GM18868 (cell line): ENCODE data around the gene SEC14L2.
"Not testable (repeated sequence)": the region's sequence is repeated elsewhere in the genome, so short reads cannot be mapped to it uniquely, and the experiment has no call there.

Source experiments
- ATAC-seq: cut with Tn5 transposase; IDR thresholded peaks from one replicate; pipeline ENCODE4 v1.9.1; 2021; ENCODE audit warnings: mild to moderate bottlenecking, moderate library complexity; ENCODE audit not compliant: unreplicated experiment

SEC14L2 gene

GRCh38 chr22:30452861-30453260, 56.0 kb downstream of the SEC14L2 start:
- ATAC-seq: no peak

DNA sequence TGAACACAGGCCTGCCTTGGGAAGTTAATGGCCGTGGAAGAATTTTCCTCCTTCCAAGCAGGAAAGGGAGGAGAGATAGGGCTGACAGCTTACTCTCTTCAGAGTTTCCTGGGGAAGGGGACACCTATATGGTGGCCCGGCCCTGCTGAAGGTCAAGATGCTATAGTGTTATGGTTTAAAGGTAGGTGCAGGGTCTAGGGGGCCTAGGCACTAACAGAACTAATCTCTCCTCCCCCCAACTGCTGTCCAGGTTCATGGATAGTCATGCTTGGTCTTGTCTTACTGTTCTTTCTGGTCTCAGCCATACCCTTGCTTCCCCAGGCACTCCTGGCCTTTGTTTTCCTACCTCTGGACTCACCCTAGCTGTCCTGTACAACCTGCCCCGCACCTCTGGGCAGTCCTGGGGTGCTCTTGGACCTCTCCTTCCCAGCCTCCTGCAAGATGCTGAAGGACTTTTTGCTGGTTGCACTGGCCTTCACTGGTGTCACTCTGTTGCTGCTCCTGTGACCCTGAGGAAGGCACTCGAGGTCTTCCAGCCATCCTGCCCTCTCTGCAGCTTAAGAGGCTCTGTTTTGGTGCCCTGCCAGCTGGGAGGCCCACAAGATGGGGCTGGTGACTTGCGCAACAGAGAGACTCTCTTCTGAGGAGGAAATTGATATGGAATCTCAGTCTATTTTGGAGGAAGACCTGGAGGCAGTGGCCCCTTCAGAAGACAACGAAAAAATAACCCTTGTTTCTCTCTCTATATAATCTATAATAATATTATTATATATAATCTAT, 57.1 kb downstream of the SEC14L2 start:
- no peak for ATAC-seq

DNA sequence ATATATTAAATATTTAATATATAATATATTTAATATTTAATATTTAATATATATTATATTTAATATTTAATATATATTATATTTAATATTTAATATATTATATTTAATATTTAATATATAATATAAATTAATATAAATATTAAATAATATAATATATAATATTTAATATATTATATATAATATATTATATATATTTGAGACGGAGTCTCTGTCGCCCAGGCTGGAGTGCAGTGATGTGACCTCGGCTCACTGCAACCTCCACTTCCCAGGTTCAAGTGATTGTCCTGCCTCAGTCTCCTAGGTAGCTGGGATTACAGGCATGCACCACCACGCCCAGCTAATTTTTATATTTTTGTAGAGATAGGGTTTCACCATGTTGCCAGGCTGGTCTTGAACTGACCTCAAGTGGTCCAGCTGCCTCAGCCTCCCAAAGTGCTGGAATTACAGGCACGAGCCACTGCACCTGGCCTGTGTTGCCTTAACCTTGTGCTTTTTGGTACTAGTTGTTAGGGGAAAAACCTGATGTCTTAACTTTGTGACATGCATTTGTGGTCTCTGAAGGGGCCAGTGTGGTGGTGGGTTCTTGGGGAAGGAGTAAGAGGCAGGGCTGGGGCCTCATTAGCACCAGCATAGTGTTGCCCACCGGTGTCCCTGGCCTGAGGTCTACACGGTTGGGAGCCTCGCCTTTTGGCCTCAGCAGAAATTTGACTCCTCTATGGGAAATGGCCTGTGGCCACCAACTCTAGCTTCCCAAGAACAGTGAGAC, 58.4 kb downstream of the SEC14L2 start:
- no peak for ATAC-seq

GRCh38 chr22:30457981-30458380, 61.2 kb downstream of the SEC14L2 start:
- ATAC-seq: no peak

DNA sequence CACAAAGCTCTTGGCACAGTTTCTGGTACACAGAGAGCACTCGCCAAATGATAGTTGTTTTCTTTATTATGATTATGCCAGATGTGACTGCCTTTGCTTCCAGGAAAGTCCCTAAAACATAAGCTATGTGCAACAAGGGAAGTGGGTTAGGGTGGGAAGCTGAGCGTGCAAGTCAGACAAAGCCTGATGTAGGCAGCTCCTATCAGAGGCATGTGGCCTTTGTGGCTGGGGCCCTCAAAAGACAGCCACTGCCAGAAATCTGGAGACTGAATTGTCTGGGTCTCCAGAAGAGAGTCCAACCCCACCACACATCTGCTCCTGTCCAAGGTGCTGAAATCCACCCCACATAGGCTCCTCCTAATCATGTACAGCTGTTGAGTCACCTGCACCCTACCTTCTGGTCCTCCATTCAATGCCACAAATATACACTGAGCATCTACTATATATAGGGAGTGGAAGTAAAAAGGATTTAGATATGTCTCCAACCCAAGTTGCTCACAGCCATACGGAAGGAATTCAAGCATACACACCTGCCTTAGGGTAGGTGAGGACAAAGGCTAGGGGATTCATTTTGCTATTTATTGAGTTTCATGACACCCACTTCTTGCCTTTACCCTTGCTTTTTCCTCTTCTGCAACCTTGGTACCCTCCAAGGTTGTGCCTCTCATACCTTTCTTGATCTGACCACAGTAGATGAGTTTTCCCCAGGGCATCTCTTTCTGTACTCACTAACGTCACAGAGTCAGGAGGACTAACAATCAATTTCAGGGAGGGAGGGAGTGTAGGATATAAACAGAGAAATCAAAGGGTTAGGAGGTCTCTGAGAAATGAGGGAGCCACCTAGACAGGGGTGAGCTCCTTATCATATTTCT, 62.6 kb downstream of the SEC14L2 start:
- ATAC-seq: no peak

DNA sequence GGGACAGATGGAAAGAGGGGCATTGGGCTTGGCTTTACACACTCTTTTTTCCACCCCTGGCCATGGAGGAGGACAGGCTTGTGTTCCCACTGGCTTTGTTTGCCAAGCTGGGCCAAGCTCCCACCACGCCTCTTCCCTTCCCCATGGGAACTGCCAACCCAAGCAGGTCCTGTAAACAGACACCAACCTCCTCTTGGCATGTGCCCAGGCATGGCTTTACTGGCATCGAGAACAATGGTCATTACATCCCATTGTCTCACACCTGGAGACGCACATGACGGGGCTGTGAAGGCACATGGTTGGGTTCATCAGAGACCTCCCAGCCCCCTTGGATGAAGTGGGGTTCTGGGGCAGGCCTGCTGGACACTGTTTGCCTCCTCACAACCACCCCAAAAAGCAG, 63.3 kb downstream of the SEC14L2 start:
- ATAC-seq: no peak

GRCh38 chr22:30460555-30460954, 63.7 kb downstream of the SEC14L2 start:
- not testable (repeated sequence) for ATAC-seq

- no peak for ATAC-seq
Observed at GRCh38 chr22:30469165-30469564, 72.3 kb downstream of the SEC14L2 start.

- ATAC-seq: no peak
Observed at GRCh38 chr22:30470655-30471054, 73.8 kb downstream of the SEC14L2 start.

DNA sequence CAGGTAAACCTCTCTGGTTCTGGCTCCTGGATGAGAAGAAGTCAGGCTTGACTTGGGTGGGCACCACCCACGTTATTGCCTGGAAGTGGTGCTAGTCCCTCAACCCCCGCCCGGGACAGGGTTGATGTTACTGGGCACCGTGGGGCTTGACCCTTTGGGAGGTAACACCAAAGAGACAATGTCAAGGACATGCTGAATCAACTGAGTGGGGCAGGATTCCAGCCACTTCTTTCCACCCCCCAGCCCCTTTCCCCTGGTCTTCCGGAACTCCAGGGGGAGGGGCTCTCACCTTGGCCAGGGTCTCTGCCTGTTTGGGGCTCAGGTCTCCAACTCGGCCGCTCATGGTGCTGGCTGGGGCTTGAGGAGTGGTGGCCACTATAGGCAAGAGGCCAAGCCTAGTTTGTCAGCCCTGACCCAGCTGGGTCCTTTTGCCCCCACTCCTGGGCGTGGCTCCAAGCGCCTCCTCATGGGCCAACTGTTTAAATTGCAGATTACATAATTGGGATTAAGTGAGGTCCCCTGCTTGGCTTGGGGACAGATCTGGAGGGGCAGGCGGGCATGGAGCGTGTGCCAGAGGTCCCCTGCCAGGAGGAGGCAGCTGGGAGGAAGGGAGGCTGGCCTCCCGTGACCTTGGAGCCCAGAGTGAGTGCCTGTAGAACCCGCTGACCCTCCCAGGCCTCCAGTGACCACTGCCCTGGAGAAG, 74.9 kb downstream of the SEC14L2 start, which contains the start of gene SEC14L3:
SEC14L3 (minus strand) TSS at position 402 of the 703 bp plus-strand sequence; CDS start at position 343, 59 bp downstream.
- ATAC-seq: no peak

DNA sequence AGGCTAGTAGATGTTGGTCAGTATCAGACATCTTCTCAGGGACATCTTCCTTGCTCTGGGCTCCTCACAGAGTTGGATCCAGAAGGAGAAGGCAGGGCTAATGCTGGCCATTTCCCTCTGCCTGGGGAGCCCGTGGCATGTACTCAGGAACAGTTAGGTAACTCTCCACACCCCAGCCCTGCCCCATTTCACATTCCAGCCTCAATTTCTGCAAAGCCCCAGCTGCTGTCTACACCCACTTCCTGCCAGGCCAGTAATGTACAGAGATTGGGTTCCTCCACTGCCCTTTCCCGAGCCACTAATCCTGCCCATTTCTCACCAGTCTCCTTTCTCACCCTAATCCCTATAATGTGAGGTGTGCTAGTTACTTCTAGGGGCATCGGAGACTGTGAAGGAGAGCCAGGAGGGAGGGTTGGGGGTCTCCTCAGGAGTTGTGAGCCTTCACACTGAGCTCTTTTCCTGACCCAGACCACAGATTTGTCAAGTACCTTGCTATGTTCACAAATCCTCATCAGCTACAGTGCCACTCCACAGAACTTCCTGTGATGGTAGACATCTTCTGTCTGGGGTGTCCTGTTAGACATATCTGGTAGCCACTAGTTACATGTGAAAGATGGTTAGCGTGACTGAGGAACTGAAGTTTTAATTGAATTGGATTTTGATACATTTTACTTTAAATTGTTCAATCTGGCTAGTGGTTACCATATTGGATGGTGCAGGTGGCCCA, 76.3 kb downstream of the SEC14L2 start:
- no peak for ATAC-seq

DNA sequence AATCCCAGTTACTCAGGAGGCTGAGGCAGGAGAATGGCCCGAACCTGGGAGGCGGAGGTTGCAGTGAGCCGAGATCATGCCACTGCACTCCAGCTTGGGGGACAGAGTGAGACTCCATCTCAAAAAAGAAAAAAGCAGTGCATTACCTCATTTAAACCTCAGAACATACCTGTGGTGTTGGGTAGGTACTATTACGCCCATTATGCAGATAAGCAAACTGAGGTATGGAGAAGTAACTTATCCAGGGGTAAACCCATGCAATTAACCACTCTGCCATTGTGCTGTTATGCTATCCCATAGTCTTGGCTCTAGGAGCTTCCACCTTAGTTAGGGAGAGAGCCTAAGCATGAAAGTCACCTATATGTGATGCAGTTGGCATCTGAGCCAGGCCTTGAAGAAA, 77.3 kb downstream of the SEC14L2 start:
- no peak for ATAC-seq
